ENCODE data around the gene FTCD. TPM values are rescaled to one million over a fixed set of nuclear protein-coding genes. Genes with fewer than 3 reads are reported as not detected.
"Not testable (repeated sequence)": the region's sequence is repeated elsewhere in the genome, so short reads cannot be mapped to it uniquely, and the experiment has no call there.

FTCD gene
- total RNA-seq, 1 experiment from 2014 or later, result 0.21 TPM

DNA sequence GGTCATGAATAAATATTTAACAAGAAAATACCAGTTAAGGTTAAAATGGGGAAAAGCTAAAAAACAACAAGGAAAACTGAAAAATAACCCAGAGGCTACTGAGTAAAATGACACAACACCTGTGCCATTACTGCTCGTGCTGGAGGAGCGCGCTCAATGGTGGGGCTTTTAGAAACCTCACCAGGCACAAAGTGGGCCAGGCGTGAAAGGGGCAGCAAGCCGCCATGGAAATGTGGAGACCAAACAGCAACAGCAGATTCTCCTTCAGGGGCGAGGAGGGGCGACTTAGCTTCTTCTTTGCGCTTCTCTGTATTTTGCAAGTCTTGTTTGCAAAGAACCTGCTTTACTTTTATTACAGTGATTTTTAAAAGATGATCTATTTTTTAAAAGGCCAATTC lies 47.8 kb upstream of the FTCD start:
- in situ Hi-C loops (cut with HindIII; ENCODE audit: low pct_unique_long_range_greater_than_20kb, low sequenced_read_pairs) (no loop called here), intact Hi-C loops (cut with micrococcal nuclease; ENCODE audit: unreplicated experiment) (no loop called here)
- no TSS peak for BruUV-seq (replicated peaks)
- POLR2A ChIA-PET, result no interaction called here
- Histone ChIP-seq H3K27me3 (ENCODE audit: control insufficient read depth, insufficient read depth, low read length) (no peaks in the 10 kb centered on the region), H3K4me1 (ENCODE audit: control insufficient read depth, insufficient read depth, low read length) (no peaks in the 10 kb centered on the region), H3K4me3 (ENCODE audit: low read depth in 2 of 2, low read length in 2 of 2) (no peak overlapping the region), H3K36me3 (ENCODE audit: control insufficient read depth, insufficient read depth, low read length) (peaks cover 6% of the 10 kb centered on the region), H3K9me3 (ENCODE audit: control insufficient read depth, insufficient read depth, low read depth, low read length) (no peaks in the 10 kb centered on the region), H3K27ac (ENCODE audit: low read length) (no peak overlapping the region)
- DNase-seq (ENCODE audit: low read depth, low spot score) (no peak), ATAC-seq (no peak)
- TF ChIP-seq SIN3A (IDR thresholded peaks at IDR 0.05; ENCODE audit: borderline replicate concordance, insufficient read depth, low read depth, low read length) (no peak), POLR2AphosphoS5 (IDR thresholded peaks at IDR 0.05; ENCODE audit: low read depth, low read length) (no peak), TCF7L2 (IDR thresholded peaks at IDR 0.05; ENCODE audit: low read depth, low read length) (no peak)
- TF ChIP-seq, protein P1, sequence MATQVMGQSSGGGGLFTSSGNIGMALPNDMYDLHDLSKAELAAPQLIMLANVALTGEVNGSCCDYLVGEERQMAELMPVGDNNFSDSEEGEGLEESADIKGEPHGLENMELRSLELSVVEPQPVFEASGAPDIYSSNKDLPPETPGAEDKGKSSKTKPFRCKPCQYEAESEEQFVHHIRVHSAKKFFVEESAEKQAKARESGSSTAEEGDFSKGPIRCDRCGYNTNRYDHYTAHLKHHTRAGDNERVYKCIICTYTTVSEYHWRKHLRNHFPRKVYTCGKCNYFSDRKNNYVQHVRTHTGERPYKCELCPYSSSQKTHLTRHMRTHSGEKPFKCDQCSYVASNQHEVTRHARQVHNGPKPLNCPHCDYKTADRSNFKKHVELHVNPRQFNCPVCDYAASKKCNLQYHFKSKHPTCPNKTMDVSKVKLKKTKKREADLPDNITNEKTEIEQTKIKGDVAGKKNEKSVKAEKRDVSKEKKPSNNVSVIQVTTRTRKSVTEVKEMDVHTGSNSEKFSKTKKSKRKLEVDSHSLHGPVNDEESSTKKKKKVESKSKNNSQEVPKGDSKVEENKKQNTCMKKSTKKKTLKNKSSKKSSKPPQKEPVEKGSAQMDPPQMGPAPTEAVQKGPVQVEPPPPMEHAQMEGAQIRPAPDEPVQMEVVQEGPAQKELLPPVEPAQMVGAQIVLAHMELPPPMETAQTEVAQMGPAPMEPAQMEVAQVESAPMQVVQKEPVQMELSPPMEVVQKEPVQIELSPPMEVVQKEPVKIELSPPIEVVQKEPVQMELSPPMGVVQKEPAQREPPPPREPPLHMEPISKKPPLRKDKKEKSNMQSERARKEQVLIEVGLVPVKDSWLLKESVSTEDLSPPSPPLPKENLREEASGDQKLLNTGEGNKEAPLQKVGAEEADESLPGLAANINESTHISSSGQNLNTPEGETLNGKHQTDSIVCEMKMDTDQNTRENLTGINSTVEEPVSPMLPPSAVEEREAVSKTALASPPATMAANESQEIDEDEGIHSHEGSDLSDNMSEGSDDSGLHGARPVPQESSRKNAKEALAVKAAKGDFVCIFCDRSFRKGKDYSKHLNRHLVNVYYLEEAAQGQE (IDR thresholded peaks at IDR 0.05; ENCODE audit: insufficient read depth in 1 of 2, low read depth in 2 of 2, low read length in 1 of 2), result no peak
- TF ChIP-seq, protein P2, sequence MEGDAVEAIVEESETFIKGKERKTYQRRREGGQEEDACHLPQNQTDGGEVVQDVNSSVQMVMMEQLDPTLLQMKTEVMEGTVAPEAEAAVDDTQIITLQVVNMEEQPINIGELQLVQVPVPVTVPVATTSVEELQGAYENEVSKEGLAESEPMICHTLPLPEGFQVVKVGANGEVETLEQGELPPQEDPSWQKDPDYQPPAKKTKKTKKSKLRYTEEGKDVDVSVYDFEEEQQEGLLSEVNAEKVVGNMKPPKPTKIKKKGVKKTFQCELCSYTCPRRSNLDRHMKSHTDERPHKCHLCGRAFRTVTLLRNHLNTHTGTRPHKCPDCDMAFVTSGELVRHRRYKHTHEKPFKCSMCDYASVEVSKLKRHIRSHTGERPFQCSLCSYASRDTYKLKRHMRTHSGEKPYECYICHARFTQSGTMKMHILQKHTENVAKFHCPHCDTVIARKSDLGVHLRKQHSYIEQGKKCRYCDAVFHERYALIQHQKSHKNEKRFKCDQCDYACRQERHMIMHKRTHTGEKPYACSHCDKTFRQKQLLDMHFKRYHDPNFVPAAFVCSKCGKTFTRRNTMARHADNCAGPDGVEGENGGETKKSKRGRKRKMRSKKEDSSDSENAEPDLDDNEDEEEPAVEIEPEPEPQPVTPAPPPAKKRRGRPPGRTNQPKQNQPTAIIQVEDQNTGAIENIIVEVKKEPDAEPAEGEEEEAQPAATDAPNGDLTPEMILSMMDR (IDR thresholded peaks at IDR 0.05), result no peak
- CTCF ChIA-PET, result interaction anchor here (0.5 kb wide), 1 partner anchor 314 kb away, joined by 3 read pairs; no protein-coding TSS in a partner anchor

DNA sequence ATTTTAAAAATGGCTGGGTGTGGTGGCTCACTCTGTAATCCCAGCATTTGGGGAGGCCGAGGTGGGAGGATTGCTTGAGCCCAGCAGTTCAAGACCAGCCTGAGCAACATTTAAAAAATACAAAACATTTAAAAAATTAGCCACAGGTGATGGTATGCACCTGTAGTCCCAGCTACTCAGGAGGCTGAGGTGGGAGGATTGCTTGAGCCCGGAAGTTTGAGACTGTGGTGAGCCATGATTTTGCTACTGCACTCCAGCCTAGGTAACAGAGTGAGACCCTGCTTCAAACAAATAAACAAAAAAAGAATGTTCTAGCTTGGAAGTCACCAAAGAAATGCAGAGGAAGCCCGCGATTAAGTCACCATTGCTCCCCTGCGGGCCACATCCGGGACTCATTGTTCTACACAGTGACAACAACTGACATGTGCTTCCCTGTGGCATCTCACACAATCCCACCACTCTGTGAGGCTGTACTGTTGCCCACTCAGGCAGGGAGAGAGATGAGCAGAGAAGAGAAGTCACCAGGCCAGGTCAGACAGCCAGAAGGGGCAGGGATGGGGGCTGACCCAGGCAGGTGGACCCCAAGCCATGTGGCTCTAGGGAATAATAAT lies 47.3 kb upstream of the FTCD start:
- in situ Hi-C loops (cut with HindIII; ENCODE audit: low pct_unique_long_range_greater_than_20kb, low sequenced_read_pairs) (no loop called here), intact Hi-C loops (cut with micrococcal nuclease; ENCODE audit: unreplicated experiment) (no loop called here)
- ChIA-PET CTCF (interaction anchor here (0.5 kb wide), 1 partner anchor 314 kb away, joined by 3 read pairs; no protein-coding TSS in a partner anchor), POLR2A (no interaction called here)
- H3K27me3 ChIP-seq (ENCODE audit: control insufficient read depth, insufficient read depth, low read length), result no peaks in the 10 kb centered on the region
- TF ChIP-seq SIN3A (IDR thresholded peaks at IDR 0.05; ENCODE audit: borderline replicate concordance, insufficient read depth, low read depth, low read length), result no peak
- TF ChIP-seq TCF7L2 (IDR thresholded peaks at IDR 0.05; ENCODE audit: low read depth, low read length), result no peak
- TF ChIP-seq, protein P1 (IDR thresholded peaks at IDR 0.05; ENCODE audit: insufficient read depth in 1 of 2, low read depth in 2 of 2, low read length in 1 of 2), result no peak
- TF ChIP-seq, protein P2 (IDR thresholded peaks at IDR 0.05), result no peak
- no peak for TF ChIP-seq POLR2AphosphoS5 (IDR thresholded peaks at IDR 0.05; ENCODE audit: low read depth, low read length)
- BruUV-seq (replicated peaks), result no TSS peak
- peaks cover 6% of the 10 kb centered on the region for H3K36me3 ChIP-seq (ENCODE audit: control insufficient read depth, insufficient read depth, low read length)
- H3K4me3 ChIP-seq (ENCODE audit: low read depth in 2 of 2, low read length in 2 of 2), result no peak overlapping the region
- H3K9me3 ChIP-seq (ENCODE audit: control insufficient read depth, insufficient read depth, low read depth, low read length), result no peaks in the 10 kb centered on the region
- DNase-seq (ENCODE audit: low read depth, low spot score), result no peak
- no peak overlapping the region for H3K27ac ChIP-seq (ENCODE audit: low read length)
- no peak for ATAC-seq
- no peaks in the 10 kb centered on the region for H3K4me1 ChIP-seq (ENCODE audit: control insufficient read depth, insufficient read depth, low read length)

DNA sequence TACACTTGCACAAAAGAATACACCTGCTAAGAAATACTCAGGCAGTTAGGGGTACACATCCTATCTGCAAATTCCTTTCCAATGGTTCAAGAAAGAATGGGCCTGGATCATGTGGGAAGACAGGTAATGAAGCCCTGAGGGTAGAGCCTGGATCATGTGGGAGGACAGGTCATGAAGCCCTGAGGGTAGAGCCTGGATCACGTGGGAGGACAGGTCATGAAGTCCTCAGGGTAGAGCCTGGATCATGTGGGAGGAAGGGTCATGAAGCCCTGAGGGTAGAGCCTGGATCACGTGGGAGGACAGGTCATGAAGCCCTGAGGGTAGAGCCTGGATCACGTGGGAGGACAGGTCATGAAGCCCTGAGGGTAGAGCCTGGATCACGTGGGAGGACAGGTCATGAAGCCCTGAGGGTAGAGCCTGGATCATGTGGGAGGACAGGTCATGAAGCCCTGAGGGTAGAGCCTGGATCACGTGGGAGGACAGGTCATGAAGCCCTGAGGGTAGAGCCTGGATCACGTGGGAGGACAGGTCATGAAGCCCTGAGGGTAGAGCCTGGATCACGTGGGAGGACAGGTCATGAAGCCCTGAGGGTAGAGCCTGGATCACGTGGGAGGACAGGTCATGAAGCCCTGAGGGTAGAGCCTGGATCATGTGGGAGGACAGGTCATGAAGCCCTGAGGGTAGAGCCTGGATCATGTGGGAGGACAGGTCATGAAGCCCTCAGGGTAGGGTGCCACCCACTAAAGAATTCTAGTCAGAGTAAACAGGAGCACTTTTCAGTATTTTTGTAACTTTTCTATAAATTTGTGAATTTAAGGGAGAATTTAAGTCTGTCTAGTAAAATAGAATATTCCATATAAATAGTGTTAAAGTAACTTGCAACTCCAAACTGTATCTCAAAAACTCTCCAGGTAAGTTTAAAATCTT lies 45.8 kb upstream of the FTCD start:
- H3K36me3 ChIP-seq (ENCODE audit: control insufficient read depth, insufficient read depth, low read length); ATAC-seq; in situ Hi-C loops (cut with HindIII; ENCODE audit: low pct_unique_long_range_greater_than_20kb, low sequenced_read_pairs); BruUV-seq (replicated peaks); intact Hi-C loops (cut with micrococcal nuclease; ENCODE audit: unreplicated experiment); H3K27ac ChIP-seq (ENCODE audit: low read length); H3K4me1 ChIP-seq (ENCODE audit: control insufficient read depth, insufficient read depth, low read length); H3K27me3 ChIP-seq (ENCODE audit: control insufficient read depth, insufficient read depth, low read length); H3K4me3 ChIP-seq (ENCODE audit: low read depth in 2 of 2, low read length in 2 of 2); POLR2A ChIA-PET; DNase-seq (ENCODE audit: low read depth, low spot score); H3K9me3 ChIP-seq (ENCODE audit: control insufficient read depth, insufficient read depth, low read depth, low read length); CTCF ChIA-PET: not testable (repeated sequence)

Data from Panc1 (cell line).